GM18873 (cell line): ENCODE data around the gene SCYGR5.
"Not testable (repeated sequence)": the region's sequence is repeated elsewhere in the genome, so short reads cannot be mapped to it uniquely, and the experiment has no call there.

ENCODE experiments used
- ATAC-seq: cut with Tn5 transposase; IDR thresholded peaks from one replicate; pipeline ENCODE4 v1.9.1; 2021; ENCODE audit warnings: mild to moderate bottlenecking, moderate library complexity, moderate number of reproducible peaks; ENCODE audit not compliant: unreplicated experiment, low FRiP score

SCYGR5 gene

DNA sequence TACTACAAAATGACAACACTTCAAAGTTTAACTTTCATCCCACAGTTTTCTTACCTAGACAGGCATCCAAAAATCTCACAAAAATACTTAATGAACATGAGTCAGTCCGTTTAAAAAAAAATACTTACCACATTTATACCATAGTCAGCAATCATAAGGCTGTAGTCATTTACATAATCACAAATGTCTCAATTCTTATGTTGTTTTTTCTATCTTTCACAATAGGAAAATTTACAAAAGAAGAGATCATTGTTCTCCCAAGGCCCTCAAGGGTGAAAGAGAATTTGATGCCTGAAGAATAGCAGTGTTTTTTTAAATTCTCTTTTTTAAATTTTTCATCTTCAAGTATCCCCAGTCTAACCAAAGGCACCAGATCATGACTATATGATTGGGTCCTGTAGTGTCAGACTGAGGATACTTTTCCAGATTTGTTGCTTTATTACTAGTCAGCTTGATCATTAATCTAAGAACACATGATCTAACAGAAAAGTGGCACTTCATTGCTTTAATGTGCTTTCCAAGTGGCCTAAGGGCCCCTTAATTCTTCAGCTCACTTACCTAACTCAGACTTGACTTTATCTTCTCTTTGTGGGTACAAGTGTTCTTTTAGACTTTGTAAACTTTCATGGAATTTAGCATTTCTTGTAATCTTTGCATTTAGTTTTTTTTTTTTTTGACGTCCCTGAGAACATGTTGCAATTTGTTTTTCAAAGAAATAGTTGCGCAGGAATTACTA, 4.7 kb downstream of the SCYGR5 start:
- no peak for ATAC-seq

DNA sequence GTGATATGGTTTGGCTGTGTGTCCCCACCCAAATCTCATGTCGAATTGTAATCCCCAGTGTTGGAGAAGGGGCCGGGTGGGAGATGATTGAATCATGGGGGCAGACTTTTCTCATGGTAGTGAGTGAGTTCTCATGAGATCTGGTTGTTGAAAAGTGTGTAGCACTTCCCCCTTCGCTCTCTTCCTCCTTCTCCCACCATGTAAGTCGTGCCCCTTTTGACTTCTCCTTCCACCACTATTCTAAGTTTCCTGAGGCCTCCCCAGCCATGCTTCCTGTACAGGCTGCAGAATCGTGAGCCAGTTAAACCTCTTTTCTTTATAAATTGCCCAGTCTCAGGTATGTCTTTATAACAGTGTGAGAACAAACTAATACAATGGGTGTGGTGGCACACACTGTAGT, 7.0 kb downstream of the SCYGR5 start:
- ATAC-seq: not testable (repeated sequence)

DNA sequence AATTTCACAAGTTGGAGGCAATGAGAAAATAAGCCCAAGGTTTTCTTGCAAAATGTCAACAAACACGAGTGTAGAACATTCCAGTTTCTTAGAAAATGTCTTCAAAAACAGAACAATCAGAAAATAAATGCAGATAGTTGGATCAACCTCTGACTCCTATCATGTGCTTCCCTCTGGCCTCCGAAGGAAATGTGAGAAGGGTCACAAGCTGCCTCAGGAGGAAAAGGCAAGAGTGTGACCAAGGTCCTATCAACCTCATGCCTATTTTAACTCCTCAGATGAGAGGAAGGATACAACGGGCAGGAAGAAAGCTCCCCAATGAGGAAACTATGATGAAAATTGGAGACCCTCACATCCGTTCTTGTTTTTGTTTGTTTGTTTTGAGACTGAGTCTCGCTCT, 7.9 kb downstream of the SCYGR5 start:
- no peak for ATAC-seq

DNA sequence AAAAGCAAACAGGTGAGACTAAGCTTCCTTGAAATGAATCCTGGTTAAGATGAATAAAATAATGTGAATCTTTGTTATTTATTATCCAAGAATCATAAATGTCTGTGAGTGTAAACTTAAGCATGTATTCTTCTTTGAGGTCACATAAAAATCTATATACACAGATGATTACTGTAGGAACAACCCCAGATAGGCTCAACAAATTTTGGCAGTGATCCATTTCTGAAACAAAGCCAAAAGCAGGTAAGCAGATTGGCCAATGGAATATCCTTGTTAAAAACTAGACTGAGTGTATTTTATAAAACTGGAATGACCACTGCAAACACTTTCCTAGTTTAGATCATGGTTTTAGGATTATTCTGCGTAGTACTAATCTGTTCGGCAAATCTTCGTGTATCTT, 11.3 kb downstream of the SCYGR5 start:
- ATAC-seq: no peak

DNA sequence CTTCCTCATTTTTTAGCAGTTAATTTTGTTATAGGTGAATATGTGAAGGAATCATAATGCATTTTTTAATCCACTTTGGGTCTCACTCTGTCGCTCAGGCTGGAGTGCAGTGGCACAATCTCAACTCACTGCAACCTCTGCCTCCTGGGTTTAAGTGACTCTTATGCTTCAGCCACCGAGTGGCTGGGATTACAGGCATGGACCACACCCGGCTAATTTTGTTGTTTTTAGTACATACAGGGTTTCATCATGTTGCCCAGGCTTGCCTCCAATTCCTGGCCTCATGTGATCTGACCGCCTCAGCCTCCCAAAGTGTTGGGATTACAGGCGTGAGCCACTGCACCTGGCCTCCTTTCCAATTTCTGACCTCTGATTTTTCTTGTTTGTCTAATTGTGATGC, 17.7 kb downstream of the SCYGR5 start:
- no peak for ATAC-seq

DNA sequence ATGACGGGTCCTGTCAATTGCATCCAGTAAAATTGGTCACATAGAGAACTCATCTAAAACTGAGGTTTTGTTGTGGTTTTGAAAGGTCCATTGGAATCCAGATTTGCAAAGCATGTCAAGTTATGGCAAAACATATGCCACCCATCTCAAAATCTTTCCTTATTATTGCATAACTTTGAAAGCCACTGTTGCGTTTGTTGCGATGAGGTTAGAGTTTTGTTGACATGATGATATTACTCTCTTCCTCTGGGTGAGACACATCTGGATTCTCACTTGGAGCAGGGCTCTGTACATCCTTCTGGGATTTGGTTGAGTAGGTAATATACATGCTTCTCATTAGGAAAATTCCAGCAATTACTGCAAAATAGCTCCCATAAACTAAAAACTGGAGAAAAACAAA, 20.6 kb downstream of the SCYGR5 start:
- no peak for ATAC-seq

DNA sequence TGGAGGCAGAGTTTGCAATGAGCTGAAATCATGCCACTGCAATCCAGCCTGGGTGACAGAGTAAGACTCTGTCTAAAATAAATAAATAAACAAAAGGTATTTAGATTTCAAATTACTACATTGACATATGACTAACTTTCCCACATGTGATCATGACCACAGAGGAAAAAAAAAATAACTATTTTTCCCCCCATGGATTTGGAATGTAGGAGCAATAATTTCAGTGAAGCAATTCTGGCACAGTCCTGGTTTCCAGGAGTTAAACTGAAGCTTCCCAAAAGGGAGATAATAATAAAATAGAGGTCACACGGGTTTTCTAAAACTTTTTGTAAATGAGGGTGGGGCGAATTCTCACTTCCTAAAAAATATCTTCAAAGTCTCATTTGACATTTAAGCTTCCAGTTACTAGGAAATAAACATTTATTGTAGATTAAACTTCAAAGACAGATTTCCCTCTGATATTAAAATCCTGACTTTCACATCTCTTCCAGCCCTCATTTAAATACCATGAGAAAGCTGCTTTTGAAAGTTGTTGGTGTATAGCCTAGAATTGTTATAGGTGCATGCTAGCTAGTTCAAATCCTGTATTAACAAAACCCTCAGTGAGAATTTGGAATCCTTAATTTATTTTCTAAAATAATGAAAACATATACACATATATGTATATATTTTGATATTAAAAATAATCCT, 30.5 kb downstream of the SCYGR5 start:
- no peak for ATAC-seq

DNA sequence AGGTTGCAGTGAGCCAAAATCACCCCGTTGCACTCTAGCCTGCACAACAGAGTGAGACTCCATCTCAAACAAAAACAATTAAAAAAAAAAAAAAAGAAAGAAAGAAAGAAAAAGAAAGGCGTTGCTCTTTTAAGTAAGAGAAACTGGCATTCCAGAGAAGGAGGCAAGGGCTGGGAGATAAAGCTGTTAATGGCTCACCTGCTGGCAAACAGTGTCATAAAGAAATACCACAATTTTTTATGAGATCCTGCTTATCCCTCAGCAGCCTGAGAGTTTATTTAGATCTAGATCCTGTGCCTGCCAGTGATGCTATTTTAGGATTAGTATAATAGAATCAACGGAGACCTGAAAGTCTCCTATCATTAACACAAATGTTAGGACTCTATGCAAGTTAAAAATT, 35.0 kb downstream of the SCYGR5 start:
- ATAC-seq: no peak

DNA sequence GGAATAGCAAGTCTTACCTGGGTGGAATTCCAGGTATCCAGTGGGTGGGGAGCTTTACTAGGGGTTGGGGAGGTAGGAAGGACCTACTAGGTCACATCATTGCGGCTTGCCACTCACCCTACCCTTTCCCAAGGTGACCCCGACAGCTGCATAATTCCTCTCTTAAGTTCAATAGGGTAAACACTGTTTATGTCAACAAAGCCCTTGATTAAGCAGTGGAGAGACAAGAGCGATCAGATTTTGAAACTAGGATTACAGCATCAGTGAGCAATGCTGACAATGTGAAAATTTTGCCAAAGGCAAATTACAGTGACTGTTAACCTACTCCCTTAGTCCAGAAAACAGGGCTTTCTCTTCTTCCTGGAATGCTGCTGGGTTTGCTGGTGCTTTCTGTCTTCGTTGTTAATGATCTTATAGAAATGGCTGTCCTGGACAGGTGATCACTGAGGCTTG, 36.7 kb downstream of the SCYGR5 start:
- no peak for ATAC-seq

DNA sequence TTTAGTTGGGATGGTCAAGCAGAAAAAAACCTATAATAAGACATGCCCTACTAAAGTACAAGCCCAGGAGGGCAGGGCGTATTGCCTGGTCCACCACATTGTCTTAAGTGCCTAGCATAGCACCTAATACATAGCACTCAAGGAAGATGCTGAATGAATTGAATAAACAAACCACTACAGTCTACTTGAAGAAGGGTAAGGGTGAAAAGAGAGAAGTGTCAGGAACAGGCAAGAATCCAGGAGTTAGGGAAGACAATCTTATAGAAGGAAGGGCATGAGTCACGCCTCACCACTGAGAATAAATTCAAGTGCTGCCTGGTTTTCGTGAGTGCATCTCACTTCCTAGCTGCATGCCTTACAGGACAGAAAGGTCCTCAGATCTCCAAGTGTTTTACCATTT, 37.4 kb downstream of the SCYGR5 start:
- ATAC-seq: no peak

DNA sequence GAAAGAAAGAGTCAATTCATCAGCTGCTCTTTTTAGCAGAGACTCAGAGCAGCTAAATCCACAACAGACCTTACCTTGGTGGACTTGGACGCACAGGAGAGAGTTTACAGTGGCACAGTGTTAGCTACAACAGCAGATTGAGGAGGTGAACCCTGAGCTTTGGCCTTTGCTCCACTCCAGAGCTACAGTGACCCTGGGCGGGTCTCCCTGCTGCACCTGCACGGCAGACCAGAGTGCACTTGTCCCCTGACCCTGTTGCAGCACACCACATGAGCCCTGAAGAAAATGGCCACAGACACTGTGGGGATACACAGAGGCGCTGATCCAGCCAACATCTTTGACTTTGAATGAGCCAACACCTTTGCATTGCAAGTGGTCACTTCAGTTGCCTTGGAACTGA, 40.3 kb downstream of the SCYGR5 start:
- ATAC-seq: no peak

DNA sequence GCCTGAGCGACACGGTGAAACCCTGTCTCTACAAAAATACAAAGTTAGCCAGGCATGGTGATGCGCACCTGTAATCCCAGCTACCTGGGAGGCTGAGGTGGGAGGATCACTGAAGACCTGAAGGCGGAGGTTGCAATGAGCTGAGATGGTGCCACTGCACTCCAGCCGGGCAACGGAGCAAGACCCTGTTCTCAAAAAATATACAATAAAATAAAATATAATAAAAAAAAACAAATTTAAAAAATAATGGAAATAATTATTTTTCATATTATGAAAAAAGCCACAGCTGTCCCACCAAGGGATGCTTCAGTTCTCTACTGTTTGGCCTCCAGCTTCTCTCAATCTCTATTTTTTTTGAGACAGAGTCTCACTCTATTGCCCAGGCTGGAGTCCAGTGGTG, 40.8 kb downstream of the SCYGR5 start:
- ATAC-seq: no peak

DNA sequence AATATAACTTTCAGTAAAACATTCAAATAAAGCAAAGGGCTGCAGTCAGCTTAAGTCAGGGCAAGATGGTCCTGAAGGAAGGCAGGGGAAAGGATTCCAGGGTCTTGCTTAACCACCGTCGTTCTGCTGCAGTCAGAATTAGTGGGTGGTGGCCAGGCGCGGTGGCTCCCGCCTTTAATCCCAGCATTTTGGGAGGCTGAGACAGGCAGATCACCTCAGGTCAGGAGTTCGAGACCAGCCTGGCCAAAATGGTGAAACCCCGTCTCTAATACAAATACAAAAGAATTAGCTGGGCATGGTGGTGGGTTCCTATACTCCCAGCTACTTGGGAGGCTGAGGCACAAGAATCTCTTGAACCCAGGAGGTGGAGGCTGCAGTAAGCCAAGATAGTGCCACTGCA, 44.4 kb downstream of the SCYGR5 start:
- ATAC-seq: no peak

DNA sequence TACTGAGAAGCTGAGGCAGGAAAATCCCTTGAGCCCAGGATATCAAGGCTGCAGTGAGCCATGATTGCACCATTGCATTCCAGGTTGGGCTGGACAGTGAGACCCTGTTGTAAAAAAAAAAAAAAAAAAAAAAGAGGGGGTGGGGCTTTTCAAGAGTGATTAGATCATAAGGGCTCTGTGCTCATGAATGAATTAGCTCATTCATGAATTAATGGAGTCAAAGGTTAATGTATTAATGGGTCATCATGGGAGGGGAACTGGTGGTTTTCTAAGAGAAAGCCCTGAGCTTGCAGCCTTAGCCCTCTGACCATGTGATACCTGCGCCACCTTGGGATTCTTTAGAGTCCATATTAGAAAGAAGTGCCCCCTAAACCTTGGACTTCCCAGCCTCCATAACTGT, 46.7 kb downstream of the SCYGR5 start:
- ATAC-seq: no peak

DNA sequence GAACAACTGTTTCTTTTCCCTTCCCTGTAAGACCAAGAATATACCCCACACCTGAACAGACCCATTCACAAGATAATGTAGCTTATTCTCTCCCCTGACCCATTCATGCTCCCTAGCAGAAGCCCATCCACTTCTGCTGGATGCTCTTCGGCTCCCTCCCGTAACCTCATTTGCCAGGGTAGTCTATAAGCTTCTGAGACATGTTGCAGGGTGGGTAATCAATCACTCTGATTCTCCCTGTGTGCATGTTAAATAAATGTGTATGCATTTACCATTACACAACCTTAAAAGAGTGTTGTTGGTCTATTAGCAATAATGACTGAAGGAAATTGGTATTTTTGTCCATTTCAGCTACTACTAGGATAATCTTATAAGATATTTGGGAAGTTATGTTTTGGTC, 49.9 kb downstream of the SCYGR5 start:
- ATAC-seq: no peak
